ENCODE data around the gene CSHL1. TPM values are rescaled to one million over a fixed set of nuclear protein-coding genes. Genes with fewer than 3 reads are reported as not detected.
"Not testable (repeated sequence)": the region's sequence is repeated elsewhere in the genome, so short reads cannot be mapped to it uniquely, and the experiment has no call there.

Gene CSHL1
- polyA plus RNA-seq, 4 donors, result not detected

GRCh38 chr17:63928172-63928666 lies 17.2 kb upstream of the CSHL1 start:
- WGBS, 3 donors, result 83 to 85% (median 84%) methylated on average over 9 to 10 of the region's 10 CpGs
- no peak overlapping the region for H3K27ac ChIP-seq (ENCODE audit: low read depth in 1 of 3, low read length in 2 of 3)

GRCh38 chr17:63927464-63928171 lies 16.6 kb upstream of the CSHL1 start:
- 62 to 63% (median 62%) methylated on average over 7 to 8 of the region's 8 CpGs for WGBS, 3 donors
- Histone ChIP-seq H3K27ac (ENCODE audit: low read depth in 1 of 3, low read length in 2 of 3) (no peak overlapping the region), H3K4me3 (ENCODE audit: low read depth in 1 of 3, low read length in 3 of 3) (no peak overlapping the region), H3K4me1 (ENCODE audit: control insufficient read depth in 3 of 3, insufficient read depth in 2 of 3, low read depth in 1 of 3, low read length in 2 of 3) (peaks cover 0 to 7% (median 0%) of the 10 kb centered on the region in 3 donors), H3K27me3 (ENCODE audit: control insufficient read depth in 3 of 3, insufficient read depth in 3 of 3, low read length in 3 of 3) (no peaks in the 10 kb centered on the region), H3K36me3 (ENCODE audit: control insufficient read depth in 3 of 3, insufficient read depth in 2 of 3, low read depth in 1 of 3, low read length in 3 of 3) (no peaks in the 10 kb centered on the region), H3K9me3 (ENCODE audit: control insufficient read depth in 2 of 2, insufficient read depth in 1 of 2, low read depth in 1 of 2, low read length in 1 of 2) (no peaks in the 10 kb centered on the region)
- no peak for DNase-seq
- FAIRE-seq, result no peak

More at GRCh38 chr17:63928172-63928666, 17.2 kb upstream of the CSHL1 start:
- Histone ChIP-seq H3K9me3 (ENCODE audit: control insufficient read depth in 2 of 2, insufficient read depth in 1 of 2, low read depth in 1 of 2, low read length in 1 of 2) (no peaks in the 10 kb centered on the region), H3K4me3 (ENCODE audit: low read depth in 1 of 3, low read length in 3 of 3) (no peak overlapping the region), H3K36me3 (ENCODE audit: control insufficient read depth in 3 of 3, insufficient read depth in 2 of 3, low read depth in 1 of 3, low read length in 3 of 3) (no peaks in the 10 kb centered on the region), H3K4me1 (ENCODE audit: control insufficient read depth in 3 of 3, insufficient read depth in 2 of 3, low read depth in 1 of 3, low read length in 2 of 3) (peaks cover 0 to 7% (median 0%) of the 10 kb centered on the region in 3 donors), H3K27me3 (ENCODE audit: control insufficient read depth in 3 of 3, insufficient read depth in 3 of 3, low read length in 3 of 3) (no peaks in the 10 kb centered on the region)
- FAIRE-seq (no peak), DNase-seq (no peak)

DNA sequence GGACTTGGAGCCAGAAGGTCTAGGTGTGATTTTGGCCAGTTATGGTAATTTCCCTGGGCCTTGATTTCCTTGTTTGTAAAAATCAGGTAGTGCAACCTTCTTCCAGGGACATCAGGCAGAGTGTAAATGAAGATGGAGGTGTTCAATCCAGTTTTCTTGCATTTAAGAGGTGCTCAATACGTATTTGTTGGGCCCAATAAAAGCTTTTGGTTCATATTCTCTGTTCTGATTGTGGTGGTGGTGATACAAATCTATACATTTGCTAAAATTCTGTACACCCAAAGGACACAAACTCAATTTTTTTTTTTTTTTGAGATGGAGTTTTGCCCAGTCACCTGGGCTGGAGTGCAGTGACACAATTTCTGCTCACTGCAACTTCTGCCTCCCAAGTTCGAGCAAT lies 15.1 kb upstream of the CSHL1 start:
- Histone ChIP-seq H3K36me3 (ENCODE audit: control insufficient read depth in 3 of 3, insufficient read depth in 2 of 3, low read depth in 1 of 3, low read length in 3 of 3) (no peaks in the 10 kb centered on the region), H3K4me3 (ENCODE audit: low read depth in 1 of 3, low read length in 3 of 3) (no peak overlapping the region), H3K9me3 (ENCODE audit: control insufficient read depth in 2 of 2, insufficient read depth in 1 of 2, low read depth in 1 of 2, low read length in 1 of 2) (no peaks in the 10 kb centered on the region), H3K27me3 (ENCODE audit: control insufficient read depth in 3 of 3, insufficient read depth in 3 of 3, low read length in 3 of 3) (no peaks in the 10 kb centered on the region), H3K27ac (ENCODE audit: low read depth in 1 of 3, low read length in 2 of 3) (no peak overlapping the region), H3K4me1 (ENCODE audit: control insufficient read depth in 3 of 3, insufficient read depth in 2 of 3, low read depth in 1 of 3, low read length in 2 of 3) (peaks cover 0 to 3% (median 0%) of the 10 kb centered on the region in 3 donors)
- no peak for DNase-seq
- 90 to 100% (median 92%) methylated on average over 2 of the region's 2 CpGs for WGBS, 3 donors
- no peak for FAIRE-seq

GRCh38 chr17:63925615-63926014 lies 14.6 kb upstream of the CSHL1 start:
- H3K27me3 ChIP-seq (ENCODE audit: control insufficient read depth in 3 of 3, insufficient read depth in 3 of 3, low read length in 3 of 3), result no peaks in the 10 kb centered on the region
- H3K27ac ChIP-seq (ENCODE audit: low read depth in 1 of 3, low read length in 2 of 3), result no peak overlapping the region
- WGBS, 3 donors, result 66 to 75% (median 72%) methylated on average over 4 to 5 of the region's 5 CpGs
- FAIRE-seq (no peak), DNase-seq (no peak)
- no peaks in the 10 kb centered on the region for H3K9me3 ChIP-seq (ENCODE audit: control insufficient read depth in 2 of 2, insufficient read depth in 1 of 2, low read depth in 1 of 2, low read length in 1 of 2)
- H3K4me3 ChIP-seq (ENCODE audit: low read depth in 1 of 3, low read length in 3 of 3), result no peak overlapping the region
- no peaks in the 10 kb centered on the region for H3K4me1 ChIP-seq (ENCODE audit: control insufficient read depth in 3 of 3, insufficient read depth in 2 of 3, low read depth in 1 of 3, low read length in 2 of 3)
- no peaks in the 10 kb centered on the region for H3K36me3 ChIP-seq (ENCODE audit: control insufficient read depth in 3 of 3, insufficient read depth in 2 of 3, low read depth in 1 of 3, low read length in 3 of 3)

GRCh38 chr17:63922402-63922801 lies 11.3 kb upstream of the CSHL1 start:
- H3K4me1 ChIP-seq (ENCODE audit: control insufficient read depth in 3 of 3, insufficient read depth in 2 of 3, low read depth in 1 of 3, low read length in 2 of 3); H3K9me3 ChIP-seq (ENCODE audit: control insufficient read depth in 2 of 2, insufficient read depth in 1 of 2, low read depth in 1 of 2, low read length in 1 of 2); FAIRE-seq; DNase-seq; H3K4me3 ChIP-seq (ENCODE audit: low read depth in 1 of 3, low read length in 3 of 3); H3K36me3 ChIP-seq (ENCODE audit: control insufficient read depth in 3 of 3, insufficient read depth in 2 of 3, low read depth in 1 of 3, low read length in 3 of 3); H3K27ac ChIP-seq (ENCODE audit: low read depth in 1 of 3, low read length in 2 of 3): not testable (repeated sequence)
- WGBS, 3 donors, result 72 to 81% (median 74%) methylated on average over 9 of the region's 9 CpGs
- H3K27me3 ChIP-seq (ENCODE audit: control insufficient read depth in 3 of 3, insufficient read depth in 3 of 3, low read length in 3 of 3), result peaks cover 0 to 14% (median 0%) of the 10 kb centered on the region in 3 donors

- not testable (repeated sequence) for H3K4me1 ChIP-seq (ENCODE audit: control insufficient read depth in 3 of 3, insufficient read depth in 2 of 3, low read depth in 1 of 3, low read length in 2 of 3); H3K27ac ChIP-seq (ENCODE audit: low read depth in 1 of 3, low read length in 2 of 3); DNase-seq; H3K36me3 ChIP-seq (ENCODE audit: control insufficient read depth in 3 of 3, insufficient read depth in 2 of 3, low read depth in 1 of 3, low read length in 3 of 3); H3K9me3 ChIP-seq (ENCODE audit: control insufficient read depth in 2 of 2, insufficient read depth in 1 of 2, low read depth in 1 of 2, low read length in 1 of 2); H3K4me3 ChIP-seq (ENCODE audit: low read depth in 1 of 3, low read length in 3 of 3); FAIRE-seq
- peaks cover 0 to 14% (median 0%) of the 10 kb centered on the region in 3 donors for H3K27me3 ChIP-seq (ENCODE audit: control insufficient read depth in 3 of 3, insufficient read depth in 3 of 3, low read length in 3 of 3)
- WGBS, 3 donors, result 83 to 87% (median 84%) methylated on average over 5 of the region's 5 CpGs
Measured at GRCh38 chr17:63920779-63921178, 9.7 kb upstream of the CSHL1 start.

DNA sequence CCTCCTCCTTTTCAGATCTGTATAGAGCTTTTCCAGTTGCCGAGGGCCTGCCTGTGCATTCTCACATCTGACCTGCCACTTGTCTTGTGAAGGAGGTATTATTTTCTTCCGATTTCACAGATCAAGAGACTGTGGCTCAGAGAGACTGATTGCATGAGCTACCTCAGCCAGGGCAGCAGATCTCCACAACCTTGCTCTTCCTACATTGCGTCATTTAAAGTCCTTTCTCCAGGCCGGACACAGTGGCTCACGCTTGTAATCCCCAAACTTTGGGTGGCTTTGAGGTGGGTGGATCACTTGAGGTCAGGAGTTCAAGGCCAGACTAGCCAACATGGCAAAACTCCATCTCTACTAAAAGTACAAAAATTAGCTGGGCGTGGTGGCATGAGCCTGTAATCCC lies 9.0 kb upstream of the CSHL1 start:
- H3K36me3 ChIP-seq (ENCODE audit: control insufficient read depth in 3 of 3, insufficient read depth in 2 of 3, low read depth in 1 of 3, low read length in 3 of 3); H3K9me3 ChIP-seq (ENCODE audit: control insufficient read depth in 2 of 2, insufficient read depth in 1 of 2, low read depth in 1 of 2, low read length in 1 of 2); H3K4me1 ChIP-seq (ENCODE audit: control insufficient read depth in 3 of 3, insufficient read depth in 2 of 3, low read depth in 1 of 3, low read length in 2 of 3); DNase-seq; H3K4me3 ChIP-seq (ENCODE audit: low read depth in 1 of 3, low read length in 3 of 3); FAIRE-seq; H3K27ac ChIP-seq (ENCODE audit: low read depth in 1 of 3, low read length in 2 of 3): not testable (repeated sequence)
- WGBS, 3 donors, result 70 to 86% (median 80%) methylated on average over 6 of the region's 6 CpGs
- peaks cover 0 to 14% (median 0%) of the 10 kb centered on the region in 3 donors for H3K27me3 ChIP-seq (ENCODE audit: control insufficient read depth in 3 of 3, insufficient read depth in 3 of 3, low read length in 3 of 3)

DNA sequence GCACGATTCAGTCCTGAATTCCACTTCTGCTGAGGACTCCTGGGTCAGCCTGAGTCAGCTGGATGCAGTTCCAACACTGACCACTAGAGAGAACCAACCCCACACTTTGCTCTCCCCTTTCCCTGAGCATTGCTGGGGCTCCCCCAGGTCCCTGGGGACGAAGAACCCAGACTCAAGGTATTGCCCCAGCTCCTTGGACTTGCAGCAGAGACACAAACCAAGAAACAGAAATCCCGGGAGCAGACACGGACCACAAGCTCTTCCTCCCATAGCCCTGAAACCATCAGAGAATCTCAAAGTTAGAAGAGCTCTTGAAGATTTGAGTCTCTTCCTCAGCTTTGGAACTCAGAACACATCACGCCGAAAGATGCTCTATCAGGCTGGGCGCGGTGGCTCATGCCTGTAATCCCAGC lies 8.3 kb upstream of the CSHL1 start:
- Histone ChIP-seq H3K27ac (ENCODE audit: low read depth in 1 of 3, low read length in 2 of 3) (no peak overlapping the region), H3K27me3 (ENCODE audit: control insufficient read depth in 3 of 3, insufficient read depth in 3 of 3, low read length in 3 of 3) (peaks cover 0 to 14% (median 0%) of the 10 kb centered on the region in 3 donors), H3K4me1 (ENCODE audit: control insufficient read depth in 3 of 3, insufficient read depth in 2 of 3, low read depth in 1 of 3, low read length in 2 of 3) (no peaks in the 10 kb centered on the region), H3K36me3 (ENCODE audit: control insufficient read depth in 3 of 3, insufficient read depth in 2 of 3, low read depth in 1 of 3, low read length in 3 of 3) (no peaks in the 10 kb centered on the region), H3K4me3 (ENCODE audit: low read depth in 1 of 3, low read length in 3 of 3) (no peak overlapping the region), H3K9me3 (ENCODE audit: control insufficient read depth in 2 of 2, insufficient read depth in 1 of 2, low read depth in 1 of 2, low read length in 1 of 2) (no peaks in the 10 kb centered on the region)
- DNase-seq, result peak; percentile 66 to 78
- FAIRE-seq, result no peak
- WGBS, 3 donors, result 37 to 46% (median 42%) methylated on average over 8 of the region's 8 CpGs
